Activated naive CD8-positive, alpha-beta T cell (primary cell): ENCODE measurements around the gene KLRG1.
A peak's percentile ranks its signal among the peaks of the same experiment; 100 is the strongest.

Source experiments
- H3K27ac Mint-ChIP-seq: one replicate; pipeline ENCODE4 v1.8.0; 2021; ENCODE audit warnings: mixed read lengths
- H3K27me3 Mint-ChIP-seq: one replicate; pipeline ENCODE4 v1.8.0; 2021; ENCODE audit warnings: mixed read lengths
- H3K36me3 Mint-ChIP-seq: one replicate; pipeline ENCODE4 v1.8.0; 2021; ENCODE audit warnings: mixed read lengths
- H3K4me1 Mint-ChIP-seq: one replicate; pipeline ENCODE4 v1.8.0; 2021; ENCODE audit warnings: low read depth, mixed read lengths
- H3K4me3 Mint-ChIP-seq: one replicate; pipeline ENCODE4 v1.8.0; 2021; ENCODE audit warnings: mild to moderate bottlenecking, mixed read lengths
- H3K9me3 Mint-ChIP-seq: one replicate; pipeline ENCODE4 v1.8.0; 2021; ENCODE audit warnings: low read depth, mixed read lengths

KLRG1 gene

DNA sequence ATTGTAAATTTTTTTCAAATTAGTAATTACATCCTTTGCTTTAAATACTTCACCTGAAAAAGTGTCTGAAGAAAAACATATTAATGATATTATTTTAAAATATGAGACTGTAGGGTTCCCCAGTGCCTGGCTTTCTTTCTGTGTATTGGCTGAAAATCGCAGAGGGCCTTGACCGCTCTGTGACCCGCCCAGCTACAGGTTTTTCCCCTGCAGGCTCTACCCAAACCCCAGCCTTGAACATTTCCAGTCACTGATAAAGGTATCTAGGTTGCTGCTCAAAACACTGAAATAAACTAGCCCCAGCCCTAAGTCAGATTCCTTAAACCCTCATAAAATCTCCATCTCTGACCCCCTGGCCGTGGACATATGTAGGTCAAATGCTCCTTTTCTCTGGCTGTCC is 11.9 kb downstream of the KLRG1 start:
- no peaks in the 10 kb centered on the region for H3K27me3 Mint-ChIP-seq
- H3K4me3 Mint-ChIP-seq, result no peak overlapping the region
- peaks cover 5% of the 10 kb centered on the region for H3K36me3 Mint-ChIP-seq
- H3K9me3 Mint-ChIP-seq, result no peaks in the 10 kb centered on the region
- peaks cover 38% of the 10 kb centered on the region for H3K4me1 Mint-ChIP-seq
- no peak overlapping the region for H3K27ac Mint-ChIP-seq

DNA sequence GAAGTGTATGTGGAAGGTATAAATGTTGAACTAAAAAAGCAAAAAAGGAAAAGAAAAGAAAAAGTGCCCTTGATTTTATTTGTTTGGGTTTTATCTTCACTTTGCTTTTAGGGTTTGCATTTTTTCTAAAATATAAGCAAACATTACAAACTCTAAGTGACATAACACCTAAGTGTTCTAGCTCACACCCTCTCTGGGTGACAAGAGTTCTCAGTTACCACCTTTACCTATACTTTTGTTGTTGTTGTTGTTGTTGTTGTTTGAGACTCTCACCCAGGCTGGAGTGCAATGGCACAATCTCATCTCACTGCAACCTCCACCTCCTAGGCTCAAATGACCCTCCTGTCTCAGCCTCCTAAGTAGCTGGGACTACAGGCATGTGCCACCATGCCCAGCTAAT is 13.0 kb downstream of the KLRG1 start:
- no peaks in the 10 kb centered on the region for H3K9me3 Mint-ChIP-seq
- no peaks in the 10 kb centered on the region for H3K27me3 Mint-ChIP-seq
- H3K4me1 Mint-ChIP-seq, result peaks cover 35% of the 10 kb centered on the region
- no peak overlapping the region for H3K4me3 Mint-ChIP-seq
- no peak overlapping the region for H3K27ac Mint-ChIP-seq
- H3K36me3 Mint-ChIP-seq, result peaks cover 7% of the 10 kb centered on the region

DNA sequence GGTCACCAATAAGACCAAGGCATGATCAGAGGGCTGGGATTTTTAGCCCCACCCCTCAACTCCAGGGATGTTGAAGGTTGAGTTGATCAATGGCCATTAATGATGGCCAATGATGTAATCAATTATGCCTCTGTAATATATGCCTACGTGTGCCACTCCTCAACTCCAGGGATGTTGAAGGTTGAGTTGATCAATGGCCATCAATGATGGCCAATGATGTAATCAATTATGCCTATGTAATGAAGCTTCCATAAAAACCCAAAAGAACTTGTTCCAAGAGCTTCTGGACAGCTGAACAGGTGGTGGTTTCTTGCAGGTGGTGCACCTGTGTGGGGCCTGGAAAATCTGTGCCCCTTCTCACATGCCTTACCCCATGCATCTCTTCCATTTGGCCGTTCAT is 33.2 kb downstream of the KLRG1 start:
- Mint-ChIP-seq H3K27me3 (no peaks in the 10 kb centered on the region), H3K4me1 (peaks cover 25% of the 10 kb centered on the region), H3K27ac (peak overlapping the region; percentile 72), H3K36me3 (peaks cover 6% of the 10 kb centered on the region), H3K4me3 (no peak overlapping the region), H3K9me3 (peaks cover 11% of the 10 kb centered on the region)

DNA sequence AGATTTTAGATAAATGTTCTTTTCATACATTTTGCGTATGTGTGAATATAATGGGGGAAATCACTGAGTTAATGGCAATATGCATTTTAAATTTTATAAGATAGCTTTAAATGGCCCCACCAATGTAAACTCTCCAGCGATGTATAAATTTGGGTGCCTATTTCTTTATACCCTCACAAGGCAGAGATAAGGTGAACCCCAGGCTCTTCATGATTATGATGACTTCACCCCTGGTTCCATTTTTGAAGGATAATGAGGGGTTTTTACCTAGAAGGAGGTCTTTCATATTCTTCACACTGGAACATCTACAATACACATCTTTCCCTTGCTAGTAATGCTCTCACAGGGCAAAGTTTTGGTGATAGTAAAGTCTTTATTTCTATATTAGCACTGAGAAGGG is 35.2 kb downstream of the KLRG1 start:
- H3K4me3 Mint-ChIP-seq, result no peak overlapping the region
- H3K4me1 Mint-ChIP-seq, result peaks cover 33% of the 10 kb centered on the region
- peaks cover 5% of the 10 kb centered on the region for H3K36me3 Mint-ChIP-seq
- no peak overlapping the region for H3K27ac Mint-ChIP-seq
- H3K9me3 Mint-ChIP-seq, result peaks cover 6% of the 10 kb centered on the region
- H3K27me3 Mint-ChIP-seq, result no peaks in the 10 kb centered on the region

DNA sequence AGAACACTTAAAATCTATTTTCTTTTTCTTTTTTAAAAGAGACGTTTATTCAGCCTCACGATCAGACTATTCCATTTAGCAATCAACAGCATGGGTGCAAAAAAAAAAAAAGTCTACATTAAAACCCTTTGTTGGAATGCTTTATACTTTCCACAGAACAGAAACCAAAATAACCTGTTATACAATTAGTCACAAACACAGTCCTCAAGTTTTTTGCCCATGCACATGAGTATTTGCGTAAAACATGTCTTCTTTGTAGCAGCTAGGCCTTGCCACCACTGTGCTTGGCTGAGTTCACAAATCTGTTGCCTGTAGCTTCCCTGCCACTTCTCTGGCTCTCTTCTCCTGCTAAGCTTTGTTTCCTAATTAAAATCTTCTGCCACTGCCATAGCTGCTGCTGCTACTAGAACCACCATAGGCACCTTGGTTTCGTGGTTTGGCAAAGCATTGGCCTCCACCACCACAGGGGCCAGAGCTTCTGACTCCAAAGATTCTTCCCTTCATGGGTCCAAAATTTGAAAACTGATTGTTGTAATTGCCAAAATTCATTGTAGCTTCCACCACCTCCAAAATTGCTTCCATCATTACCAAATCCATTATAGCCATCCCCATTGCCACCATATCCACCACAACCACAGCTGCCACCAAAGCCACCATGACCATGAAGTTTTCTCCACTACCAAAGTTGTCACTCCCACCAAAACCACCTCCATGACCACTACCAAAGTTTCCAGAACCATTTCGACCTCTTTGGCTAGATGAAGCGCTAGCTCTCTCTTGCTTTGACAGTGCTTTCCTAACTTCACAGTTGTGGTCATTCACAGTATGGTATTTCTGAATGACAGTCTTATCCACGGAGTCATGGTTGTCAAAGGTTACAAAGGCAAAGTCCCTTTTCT is 38.1 kb downstream of the KLRG1 start:
- Mint-ChIP-seq H3K27me3 (no peaks in the 10 kb centered on the region), H3K9me3 (peaks cover 6% of the 10 kb centered on the region), H3K36me3 (peaks cover 9% of the 10 kb centered on the region), H3K27ac (no peak overlapping the region), H3K4me1 (peaks cover 51% of the 10 kb centered on the region), H3K4me3 (peak overlapping the region; percentile 71)

DNA sequence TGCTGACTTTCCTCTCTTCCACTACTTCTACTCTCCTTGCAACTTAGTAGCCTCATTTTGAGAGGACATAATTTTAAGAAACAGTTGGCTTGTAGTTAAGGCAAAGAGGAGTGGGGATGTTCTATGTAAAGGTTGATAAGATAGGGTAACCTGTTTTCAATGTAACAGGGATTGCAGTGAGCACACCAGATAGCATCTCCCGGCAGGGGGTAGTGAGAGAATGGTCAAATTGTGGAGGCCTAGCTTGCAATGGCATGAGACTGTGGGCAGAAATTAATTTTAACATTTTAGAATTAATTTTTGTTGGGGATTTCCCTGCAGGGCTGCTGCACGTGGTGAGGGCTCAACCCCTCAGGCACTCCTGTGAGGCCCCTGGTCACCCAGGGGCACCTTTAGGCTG is 41.4 kb downstream of the KLRG1 start:
- H3K4me1 Mint-ChIP-seq, result peaks cover 55% of the 10 kb centered on the region
- H3K27ac Mint-ChIP-seq, result peak overlapping the region; percentile 28
- H3K4me3 Mint-ChIP-seq, result no peak overlapping the region
- H3K27me3 Mint-ChIP-seq, result no peaks in the 10 kb centered on the region
- H3K9me3 Mint-ChIP-seq, result peaks cover 6% of the 10 kb centered on the region
- H3K36me3 Mint-ChIP-seq, result peaks cover 16% of the 10 kb centered on the region

DNA sequence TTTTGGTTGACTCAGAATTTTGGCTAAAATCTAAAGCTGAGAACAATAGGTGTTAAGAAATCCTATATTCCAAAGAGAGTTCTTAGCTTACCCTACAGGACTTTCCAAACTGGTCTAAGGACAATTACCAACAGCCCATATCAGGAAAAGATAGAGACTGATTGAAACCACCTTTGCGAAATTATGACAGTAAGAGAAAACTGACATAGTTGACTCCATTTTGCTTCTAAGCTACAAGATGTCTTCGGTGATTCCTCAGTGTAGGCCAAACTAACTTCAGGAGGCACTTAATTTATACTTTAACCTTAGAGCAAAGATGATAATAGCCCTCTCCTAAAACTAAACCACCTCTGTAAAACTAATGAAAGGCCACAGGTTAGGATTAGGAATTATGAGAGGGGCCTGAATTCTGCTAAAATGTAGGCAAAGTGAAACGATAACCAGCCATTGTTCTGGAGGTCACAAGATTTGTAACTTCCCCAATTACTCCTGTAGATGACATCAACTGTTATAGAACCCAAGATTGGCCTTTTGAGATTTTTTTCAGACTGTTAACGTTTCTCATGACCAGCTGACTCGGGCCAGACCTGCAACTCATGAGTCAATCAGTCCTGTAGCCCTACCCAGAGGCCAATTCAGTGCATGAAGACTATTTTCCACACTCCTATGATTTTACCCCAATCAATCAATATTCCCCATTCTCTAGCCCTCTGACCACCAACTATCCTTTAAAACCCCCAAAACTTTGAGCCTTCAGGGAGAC is 43.0 kb downstream of the KLRG1 start:
- peaks cover 5% of the 10 kb centered on the region for H3K9me3 Mint-ChIP-seq
- peak overlapping the region; percentile 3 for H3K27ac Mint-ChIP-seq
- peaks cover 63% of the 10 kb centered on the region for H3K4me1 Mint-ChIP-seq
- H3K4me3 Mint-ChIP-seq, result no peak overlapping the region
- H3K27me3 Mint-ChIP-seq, result no peaks in the 10 kb centered on the region
- H3K36me3 Mint-ChIP-seq, result peaks cover 16% of the 10 kb centered on the region

DNA sequence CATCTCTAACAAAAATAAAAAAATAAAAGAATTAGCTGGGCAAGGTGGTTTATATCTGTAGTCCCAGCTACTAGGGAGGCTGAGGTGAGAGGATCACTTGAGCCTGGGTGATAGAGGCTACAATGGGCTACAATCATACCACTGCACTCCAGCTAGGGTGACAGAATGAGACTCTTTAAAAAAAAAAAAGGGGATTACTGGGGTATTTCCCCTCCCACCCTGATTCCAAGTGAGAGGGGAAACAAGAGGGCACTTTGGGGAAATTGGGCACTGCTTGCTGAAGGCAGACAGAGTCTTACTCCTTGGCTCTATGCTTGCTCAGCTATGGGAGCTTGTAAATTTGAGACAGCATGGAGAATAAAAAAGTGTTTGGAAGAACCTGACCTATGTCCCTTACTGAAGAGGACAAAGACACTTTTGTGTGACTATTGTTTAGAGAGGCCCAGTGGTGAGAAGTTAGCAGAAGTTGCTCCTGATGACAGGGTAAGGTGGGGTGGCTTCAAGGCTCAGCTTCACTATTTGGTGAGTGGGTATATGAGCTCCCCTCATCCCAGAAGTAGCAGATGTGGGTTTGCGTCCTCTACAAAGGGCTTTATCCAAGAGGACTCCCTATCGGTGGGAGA is 44.0 kb downstream of the KLRG1 start:
- H3K36me3 Mint-ChIP-seq, result peaks cover 11% of the 10 kb centered on the region
- H3K27ac Mint-ChIP-seq, result peak overlapping the region; percentile 43
- H3K4me1 Mint-ChIP-seq, result peaks cover 63% of the 10 kb centered on the region
- H3K4me3 Mint-ChIP-seq, result no peak overlapping the region
- H3K9me3 Mint-ChIP-seq, result no peaks in the 10 kb centered on the region
- H3K27me3 Mint-ChIP-seq, result no peaks in the 10 kb centered on the region

DNA sequence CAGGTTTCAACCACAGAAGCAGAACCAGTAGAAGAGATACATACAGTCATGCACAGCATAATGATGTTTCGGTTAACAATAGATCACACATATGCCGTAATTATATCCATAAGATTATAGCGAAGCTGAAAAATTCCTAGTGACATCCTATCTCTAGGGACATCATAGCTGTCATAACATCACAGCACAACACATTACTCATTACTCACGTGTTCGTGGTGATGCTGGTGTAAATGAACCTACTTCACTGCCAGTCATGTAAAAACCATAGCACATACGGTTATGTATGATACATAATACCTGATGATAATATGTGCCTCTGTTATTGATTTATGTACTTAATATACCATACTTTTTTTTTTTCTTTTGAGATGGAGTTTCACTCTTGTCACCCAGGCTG is 44.7 kb downstream of the KLRG1 start:
- Mint-ChIP-seq H3K27ac (no peak overlapping the region), H3K27me3 (no peaks in the 10 kb centered on the region), H3K4me3 (no peak overlapping the region), H3K9me3 (no peaks in the 10 kb centered on the region), H3K4me1 (peaks cover 62% of the 10 kb centered on the region), H3K36me3 (peaks cover 11% of the 10 kb centered on the region)

DNA sequence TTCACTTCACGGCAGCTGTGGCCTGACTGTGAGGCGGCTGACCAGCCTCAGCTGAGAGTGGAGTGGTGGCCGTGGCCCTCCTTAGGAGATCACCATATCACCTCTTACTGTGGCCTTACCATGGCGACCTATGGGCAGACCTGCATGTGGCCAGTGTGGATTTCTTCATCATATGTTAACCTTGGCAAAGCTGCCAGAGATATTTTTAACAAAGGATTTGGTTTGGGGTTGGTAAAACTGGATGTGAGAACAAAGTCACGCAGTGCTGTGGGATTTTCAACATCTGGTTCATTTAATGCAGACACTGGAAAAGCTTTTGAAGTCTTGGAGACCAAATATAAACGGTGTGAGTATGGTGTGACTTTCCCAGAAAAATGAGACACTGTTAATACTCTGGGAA is 46.9 kb downstream of the KLRG1 start:
- no peaks in the 10 kb centered on the region for H3K27me3 Mint-ChIP-seq
- no peak overlapping the region for H3K4me3 Mint-ChIP-seq
- H3K36me3 Mint-ChIP-seq, result peaks cover 9% of the 10 kb centered on the region
- H3K4me1 Mint-ChIP-seq, result peaks cover 68% of the 10 kb centered on the region
- no peaks in the 10 kb centered on the region for H3K9me3 Mint-ChIP-seq
- no peak overlapping the region for H3K27ac Mint-ChIP-seq

DNA sequence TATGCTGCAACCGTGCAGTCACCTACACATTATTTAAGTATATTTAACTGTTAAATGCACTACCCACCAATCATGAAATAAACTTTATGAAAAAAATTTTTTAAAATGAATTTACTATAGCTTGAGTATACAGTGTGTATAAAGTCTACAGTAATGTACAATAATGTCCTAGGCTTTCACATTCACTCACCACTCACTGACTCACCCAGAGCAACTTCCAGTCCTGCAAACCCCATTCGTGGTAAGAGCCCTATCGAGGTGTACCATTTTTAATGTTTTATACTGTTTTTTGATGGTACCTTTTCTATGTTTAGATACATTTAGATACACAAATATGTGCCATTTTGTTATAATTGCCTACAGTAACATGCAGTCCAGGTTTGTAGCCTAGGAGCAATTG is 48.1 kb downstream of the KLRG1 start:
- Mint-ChIP-seq H3K36me3 (peaks cover 7% of the 10 kb centered on the region), H3K9me3 (no peaks in the 10 kb centered on the region), H3K27me3 (no peaks in the 10 kb centered on the region), H3K4me1 (peaks cover 59% of the 10 kb centered on the region), H3K27ac (no peak overlapping the region), H3K4me3 (no peak overlapping the region)

DNA sequence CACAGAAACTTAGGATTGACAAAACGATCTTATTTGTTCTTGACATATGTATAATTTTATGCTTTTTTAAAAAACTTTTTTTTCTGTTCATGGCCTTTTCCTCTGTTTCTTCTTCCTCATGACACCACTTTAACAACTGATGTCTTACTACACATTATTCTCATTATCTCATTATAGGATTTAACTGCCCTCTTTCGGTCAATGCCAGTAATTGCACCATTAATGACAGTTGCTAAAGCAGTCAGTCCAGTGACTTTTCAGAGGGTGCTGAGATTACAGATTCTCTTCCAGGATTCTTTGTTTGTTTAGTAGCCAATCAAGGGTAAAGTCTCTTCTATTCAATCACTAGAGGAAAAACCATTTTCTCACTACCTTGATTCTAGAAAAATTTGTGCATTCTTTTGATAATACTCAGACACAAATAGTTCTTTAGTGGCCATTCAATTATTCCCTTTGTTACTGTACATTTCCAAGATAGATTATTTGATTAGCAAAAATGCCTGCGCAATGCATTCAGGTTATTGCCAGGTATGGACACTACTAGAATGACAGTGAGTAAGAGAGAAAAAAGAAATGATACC is 50.1 kb downstream of the KLRG1 start:
- Mint-ChIP-seq H3K4me1 (peaks cover 44% of the 10 kb centered on the region), H3K4me3 (no peak overlapping the region), H3K27ac (peak overlapping the region; percentile 64), H3K27me3 (no peaks in the 10 kb centered on the region), H3K36me3 (peaks cover 6% of the 10 kb centered on the region), H3K9me3 (no peaks in the 10 kb centered on the region)

DNA sequence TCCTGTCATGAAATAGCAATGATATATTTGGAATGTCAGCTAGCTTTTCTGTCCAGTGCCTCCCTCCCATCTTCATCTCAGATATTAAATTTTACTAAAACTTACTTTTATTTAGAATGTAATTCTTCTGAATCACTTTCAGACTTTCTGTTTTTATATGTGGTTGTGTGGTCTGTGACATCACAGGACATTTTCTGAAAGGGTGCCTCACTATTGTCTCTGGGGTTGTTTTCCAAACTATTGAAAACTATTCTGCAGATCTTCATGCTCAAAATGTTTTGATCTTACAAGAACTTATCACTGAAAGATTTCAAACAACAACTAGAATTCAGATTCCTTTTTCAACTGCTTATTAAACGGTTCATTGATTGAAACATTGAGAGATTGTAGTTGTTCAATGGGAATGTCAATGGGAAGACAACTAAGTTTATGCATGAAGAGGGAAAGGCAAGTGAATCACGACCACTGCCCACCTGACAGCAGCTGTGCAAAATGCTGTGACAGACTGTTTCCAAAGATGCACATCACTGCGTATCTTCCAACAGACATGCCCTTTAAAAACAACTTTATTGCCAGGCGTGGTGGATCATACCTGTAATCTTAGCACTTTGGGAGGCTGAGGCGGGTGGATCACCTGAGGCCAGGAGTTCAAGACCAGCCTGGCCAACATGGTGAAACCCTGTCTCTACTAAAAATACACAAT is 51.3 kb downstream of the KLRG1 start:
- peaks cover 3% of the 10 kb centered on the region for H3K36me3 Mint-ChIP-seq
- peaks cover 42% of the 10 kb centered on the region for H3K4me1 Mint-ChIP-seq
- no peaks in the 10 kb centered on the region for H3K27me3 Mint-ChIP-seq
- no peak overlapping the region for H3K4me3 Mint-ChIP-seq
- H3K9me3 Mint-ChIP-seq, result no peaks in the 10 kb centered on the region
- H3K27ac Mint-ChIP-seq, result peak overlapping the region; percentile 64

DNA sequence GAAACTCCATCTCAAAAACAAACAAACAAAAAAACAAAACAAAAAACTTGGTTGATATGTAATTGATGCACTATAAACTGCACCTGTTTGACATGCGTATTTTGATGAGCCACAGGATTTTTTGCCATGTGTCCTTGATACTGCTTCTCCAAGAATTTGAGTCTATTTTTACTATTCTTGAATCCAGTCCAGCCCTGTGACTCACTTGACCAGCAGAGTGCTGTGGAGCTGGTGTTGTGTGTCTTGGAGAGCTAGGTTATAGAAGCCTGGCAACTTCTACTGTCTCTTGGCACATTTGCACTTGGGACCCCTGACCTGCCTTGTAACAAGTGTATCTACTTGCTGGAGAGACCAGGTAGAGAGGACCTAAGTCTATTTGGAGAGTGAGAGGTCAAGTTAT is 52.0 kb downstream of the KLRG1 start:
- H3K36me3 Mint-ChIP-seq, result peaks cover 3% of the 10 kb centered on the region
- peak overlapping the region; percentile 16 for H3K27ac Mint-ChIP-seq
- H3K4me3 Mint-ChIP-seq, result no peak overlapping the region
- H3K9me3 Mint-ChIP-seq, result peaks cover 5% of the 10 kb centered on the region
- H3K4me1 Mint-ChIP-seq, result peaks cover 41% of the 10 kb centered on the region
- H3K27me3 Mint-ChIP-seq, result no peaks in the 10 kb centered on the region
